GM12873 (cell line): Measurements from ENCODE around the gene ANKRD2.

ENCODE experiments used
- CTCF ChIP-seq: IDR thresholded peaks from 2 replicates; pipeline ENCODE4 v1.5.1; 2012; ENCODE audit warnings: low read depth, mild to moderate bottlenecking, moderate library complexity, low read length, control low read depth; ENCODE audit not compliant: insufficient read depth; ENCODE audit errors: missing control alignments

ANKRD2 gene

GRCh38 chr10:97583476-97583875 lies 10.9 kb downstream of the ANKRD2 start:
- TF ChIP-seq CTCF = no peak

- no peak for TF ChIP-seq CTCF
These were observed 11.7 kb downstream of the ANKRD2 start, which contains the start of gene HOGA1 for GRCh38 chr10:97584060-97584797. HOGA1 (plus strand) TSS chr10:97584389; CDS start chr10:97584704, 315 bp downstream.

- no peak for TF ChIP-seq CTCF
These were observed 12.3 kb downstream of the ANKRD2 start for GRCh38 chr10:97584798-97585438.

- TF ChIP-seq CTCF = no peak
These were observed 12.8 kb downstream of the ANKRD2 start for GRCh38 chr10:97585439-97585811.

GRCh38 chr10:97587183-97587582 lies 14.6 kb downstream of the ANKRD2 start:
- no peak for TF ChIP-seq CTCF

GRCh38 chr10:97589479-97589878 lies 16.9 kb downstream of the ANKRD2 start, which contains the start of gene C10orf62:
C10orf62 (plus strand) TSS chr10:97589721; CDS start chr10:97589898, 177 bp downstream.
- TF ChIP-seq CTCF = no peak

- TF ChIP-seq CTCF = no peak
These were observed 17.6 kb downstream of the ANKRD2 start for GRCh38 chr10:97590082-97590747.
